Iris pigment epithelial cell (primary cell): Measurements from ENCODE around the gene RCCD1.
"Not testable (repeated sequence)": the region's sequence is repeated elsewhere in the genome, so short reads cannot be mapped to it uniquely, and the experiment has no call there.

Experiments used
- DNase-seq: peaks from one replicate; pipeline ENCODE4 v3.0.0-alpha.2; 2011; ENCODE audit warnings: low read depth

The RCCD1 gene, protein sequence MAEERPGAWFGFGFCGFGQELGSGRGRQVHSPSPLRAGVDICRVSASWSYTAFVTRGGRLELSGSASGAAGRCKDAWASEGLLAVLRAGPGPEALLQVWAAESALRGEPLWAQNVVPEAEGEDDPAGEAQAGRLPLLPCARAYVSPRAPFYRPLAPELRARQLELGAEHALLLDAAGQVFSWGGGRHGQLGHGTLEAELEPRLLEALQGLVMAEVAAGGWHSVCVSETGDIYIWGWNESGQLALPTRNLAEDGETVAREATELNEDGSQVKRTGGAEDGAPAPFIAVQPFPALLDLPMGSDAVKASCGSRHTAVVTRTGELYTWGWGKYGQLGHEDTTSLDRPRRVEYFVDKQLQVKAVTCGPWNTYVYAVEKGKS

DNA sequence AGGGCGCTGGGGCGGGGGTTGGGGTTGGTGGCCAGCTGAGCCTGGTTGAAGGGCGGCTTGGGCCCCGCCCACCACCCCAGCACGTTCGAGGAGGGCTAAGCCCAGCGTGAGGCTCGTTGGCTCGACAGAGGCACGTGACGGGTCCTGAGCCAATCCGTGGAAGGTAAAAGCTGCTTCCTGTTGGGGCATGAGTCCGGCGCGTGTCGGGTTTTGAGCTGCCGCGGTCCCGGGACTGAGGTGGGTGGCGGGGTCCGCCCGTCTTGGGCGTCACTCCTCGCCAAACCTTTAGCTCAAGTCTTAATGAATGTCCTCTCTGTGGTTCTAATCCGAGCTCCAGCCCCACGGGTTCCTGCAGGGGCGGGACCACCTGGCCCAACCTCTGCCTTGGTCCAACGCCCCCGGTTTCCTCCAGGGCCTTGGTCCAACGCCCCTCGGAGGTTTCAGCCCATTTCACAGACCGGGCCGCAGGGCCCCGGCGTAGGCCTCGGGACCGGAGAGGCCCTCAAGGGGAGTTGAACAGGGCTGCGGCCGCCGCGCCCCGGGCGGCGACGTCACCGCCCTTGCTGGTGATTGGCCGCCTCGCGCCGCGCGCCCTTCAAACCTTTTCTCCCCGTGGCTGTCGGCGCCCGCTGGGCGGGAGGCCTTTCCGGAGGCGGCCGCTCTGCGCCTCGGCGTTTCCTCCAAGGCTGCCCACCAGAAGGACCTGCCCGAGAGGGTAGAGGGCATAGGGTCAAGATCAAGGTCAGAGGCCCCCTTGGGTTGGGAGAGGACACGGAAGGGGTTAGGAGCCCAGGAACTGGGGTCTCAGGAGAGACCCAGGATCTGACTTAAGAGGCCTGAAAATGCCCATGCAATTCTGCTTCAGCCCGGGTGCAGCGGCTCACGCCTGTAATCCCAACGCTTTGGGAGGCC lies at the start of gene RCCD1:
TSS of gene RCCD1 (plus strand) at position 173 of the 912 bp plus-strand sequence. CDS start 1,851 bp downstream, outside the sequence.
- peak; percentile 95 for DNase-seq

- DNase-seq: no peak
These were observed 49.1 kb upstream of the RCCD1 start for GRCh38 chr15:90905306-90906180.

GRCh38 chr15:90906181-90906849 lies 48.4 kb upstream of the RCCD1 start:
- DNase-seq: no peak

DNA sequence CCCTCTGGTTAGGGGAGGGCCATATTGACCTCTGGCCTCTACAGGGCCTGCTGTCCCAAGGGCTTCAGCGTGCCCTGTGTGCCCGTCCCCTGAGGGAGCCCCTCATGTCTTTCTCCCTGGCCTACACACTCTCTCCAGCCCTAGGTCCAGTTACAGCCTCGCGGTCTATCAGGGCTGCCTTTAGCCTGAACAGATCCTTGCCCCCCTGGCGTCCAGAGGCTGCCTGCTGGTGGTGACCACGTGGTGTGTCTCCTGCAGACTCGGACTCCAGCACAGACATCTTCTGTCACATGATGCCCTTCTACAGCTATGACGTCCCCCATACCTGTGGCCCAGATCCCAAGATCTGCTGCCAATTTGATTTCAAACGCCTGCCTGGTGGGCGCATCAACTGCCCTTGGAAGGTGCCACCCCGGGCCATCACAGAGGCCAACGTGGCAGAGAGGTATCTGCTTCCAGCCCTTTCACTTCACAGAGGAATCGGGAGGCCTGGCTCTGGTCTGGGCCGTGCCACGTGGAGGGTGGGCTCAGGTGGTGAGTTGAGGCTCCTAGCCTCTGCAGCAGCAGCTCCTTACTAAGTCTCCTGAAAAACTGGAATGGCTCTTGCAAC lies 47.5 kb upstream of the RCCD1 start:
- no peak for DNase-seq

DNA sequence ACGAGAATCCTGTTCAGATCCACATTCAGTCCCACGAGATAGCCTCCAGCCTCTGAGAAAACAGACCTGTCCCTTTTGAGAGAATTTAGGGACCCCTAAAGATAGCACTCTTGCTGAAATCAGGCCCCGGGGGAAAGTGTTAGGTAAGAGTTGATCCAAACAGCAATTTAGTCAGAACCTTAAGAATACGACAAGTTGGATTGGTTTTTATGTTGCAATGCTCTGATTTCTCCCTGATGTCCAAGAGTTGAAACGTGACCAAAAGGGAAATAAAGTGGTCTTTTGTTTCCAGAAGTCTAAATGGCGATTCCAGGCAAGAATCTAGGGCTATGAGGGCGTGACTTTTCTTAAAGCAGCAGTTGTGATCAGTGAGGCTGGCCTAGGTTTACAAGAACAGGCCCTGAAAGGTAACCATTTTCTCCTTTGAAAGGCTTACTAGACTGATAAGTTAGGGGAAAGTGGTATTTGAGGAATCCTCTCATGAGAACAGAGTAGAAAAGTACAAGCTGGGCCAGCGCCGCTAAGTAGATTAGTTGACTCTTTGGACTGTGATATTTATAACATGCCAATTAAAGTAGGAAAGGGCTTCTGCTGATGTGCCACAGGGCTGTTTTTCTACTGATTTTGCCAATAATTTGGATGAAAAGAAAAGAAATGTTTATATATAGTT lies 46.7 kb upstream of the RCCD1 start:
- DNase-seq: no peak

- not testable (repeated sequence) for DNase-seq
These were observed 45.2 kb upstream of the RCCD1 start for GRCh38 chr15:90909449-90909848.

GRCh38 chr15:90909976-90910375 lies 44.7 kb upstream of the RCCD1 start:
- DNase-seq: no peak

DNA sequence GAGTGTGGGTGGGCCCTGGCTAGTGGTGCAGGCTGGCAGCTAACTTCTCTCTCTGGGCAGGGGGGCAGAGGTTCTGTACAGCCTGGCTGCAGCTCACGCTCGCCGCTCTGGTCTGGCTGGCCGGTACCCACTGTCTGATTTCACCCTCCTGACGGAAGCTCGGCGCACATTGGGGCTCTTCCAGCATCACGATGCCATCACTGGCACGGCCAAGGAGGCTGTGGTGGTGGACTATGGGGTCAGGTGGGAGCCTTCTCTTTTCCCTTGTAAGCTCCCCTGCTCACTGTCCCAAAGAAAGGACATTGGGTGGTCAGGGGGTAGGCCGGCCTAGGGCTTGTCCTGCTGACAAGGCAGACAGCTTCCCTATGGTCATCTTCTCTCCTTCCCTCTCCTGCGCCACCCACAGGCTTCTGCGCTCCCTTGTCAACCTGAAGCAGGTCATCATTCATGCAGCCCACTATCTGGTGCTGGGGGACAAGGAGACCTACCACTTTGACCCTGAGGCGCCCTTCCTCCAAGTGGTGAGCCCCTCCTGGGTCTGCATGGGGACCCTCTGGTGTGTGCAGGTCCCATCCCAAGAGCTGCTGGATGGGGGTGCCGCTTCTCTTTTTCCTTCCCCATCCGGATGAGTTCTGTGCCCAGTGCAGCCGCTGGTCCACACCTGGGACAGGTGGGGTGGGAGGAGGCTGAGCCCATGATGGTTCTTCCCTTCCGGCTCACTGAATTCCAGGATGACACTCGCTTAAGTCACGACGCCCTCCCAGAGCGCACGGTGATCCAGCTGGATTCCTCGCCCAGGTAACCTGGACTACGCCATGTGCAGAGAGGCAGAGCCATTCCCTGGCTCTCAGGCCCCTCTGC lies 44.0 kb upstream of the RCCD1 start:
- no peak for DNase-seq

DNA sequence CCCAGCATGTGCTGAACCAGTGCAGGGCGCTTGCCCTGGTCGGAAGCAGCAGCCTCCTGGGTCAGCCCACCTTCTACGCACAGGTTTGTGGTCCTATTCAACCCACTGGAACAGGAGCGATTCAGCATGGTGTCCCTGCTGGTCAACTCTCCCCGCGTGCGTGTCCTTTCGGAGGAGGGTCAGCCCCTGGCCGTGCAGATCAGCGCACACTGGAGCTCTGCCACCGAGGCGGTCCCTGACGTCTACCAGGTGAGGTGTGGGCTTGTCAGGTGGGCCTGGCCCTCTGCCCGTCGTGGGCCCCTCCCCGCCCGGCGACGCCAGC lies 43.4 kb upstream of the RCCD1 start:
- DNase-seq: no peak

DNA sequence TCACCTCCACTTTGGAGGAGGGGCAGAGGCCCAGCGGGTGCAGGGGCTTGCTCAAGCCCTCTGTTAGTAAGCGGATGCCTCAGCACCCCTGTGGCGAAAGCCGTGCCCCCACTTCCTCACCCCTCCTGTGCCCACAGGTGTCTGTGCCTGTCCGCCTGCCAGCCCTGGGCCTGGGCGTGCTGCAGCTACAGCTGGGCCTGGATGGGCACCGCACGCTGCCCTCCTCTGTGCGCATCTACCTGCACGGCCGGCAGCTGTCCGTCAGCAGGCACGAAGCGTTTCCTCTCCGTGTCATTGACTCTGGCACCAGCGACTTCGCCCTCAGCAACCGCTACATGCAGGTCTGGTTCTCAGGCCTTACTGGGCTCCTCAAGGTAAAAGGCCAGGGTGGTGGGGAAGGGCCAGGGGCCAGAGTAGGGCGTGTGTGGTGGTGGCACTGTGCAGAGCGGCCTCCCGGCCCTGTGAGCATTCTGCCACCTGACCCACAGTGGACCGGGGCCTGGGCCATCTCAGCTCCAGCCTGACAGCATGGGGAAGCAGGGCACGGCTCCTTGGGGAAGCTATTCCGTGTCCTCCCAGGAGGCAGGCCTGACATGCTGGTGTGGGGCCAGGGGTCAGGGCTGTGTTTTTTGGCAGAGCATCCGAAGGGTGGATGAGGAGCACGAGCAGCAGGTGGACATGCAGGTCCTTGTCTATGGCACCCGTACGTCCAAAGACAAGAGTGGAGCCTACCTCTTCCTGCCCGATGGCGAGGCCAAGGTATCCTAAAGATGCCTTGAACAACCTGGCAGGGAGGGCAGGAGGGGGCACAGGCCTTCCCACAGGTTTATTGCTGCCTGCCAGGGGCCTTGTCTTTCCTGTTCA lies 42.5 kb upstream of the RCCD1 start:
- no peak for DNase-seq

GRCh38 chr15:90912770-90913075 lies 42.0 kb upstream of the RCCD1 start:
- no peak for DNase-seq

DNA sequence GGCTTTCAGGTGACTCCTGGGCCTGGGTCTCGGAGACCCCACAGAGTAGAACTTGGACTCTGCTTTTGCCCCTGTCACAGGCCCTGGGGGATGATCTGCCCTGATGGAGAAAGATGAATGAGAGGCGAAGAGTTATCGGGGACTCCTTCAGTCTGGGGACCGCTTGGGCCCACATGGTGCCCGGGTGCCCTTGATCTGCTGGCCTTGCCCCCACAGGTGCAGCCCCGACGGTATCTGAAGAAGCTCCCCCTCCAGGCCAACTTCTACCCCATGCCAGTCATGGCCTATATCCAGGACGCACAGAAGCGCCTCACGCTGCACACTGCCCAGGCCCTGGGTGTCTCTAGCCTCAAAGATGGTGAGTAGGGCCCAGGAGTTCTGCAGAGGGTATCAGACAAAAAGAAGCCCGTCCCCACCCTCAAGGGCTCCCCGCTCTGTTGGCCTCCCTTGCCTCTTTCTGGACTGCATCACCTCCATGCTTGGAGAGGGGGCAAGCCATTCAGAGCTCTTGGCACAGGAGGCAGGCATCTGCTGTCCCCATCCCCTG lies 41.2 kb upstream of the RCCD1 start:
- no peak for DNase-seq

GRCh38 chr15:90914305-90915080 lies 40.2 kb upstream of the RCCD1 start:
- DNase-seq: no peak

DNA sequence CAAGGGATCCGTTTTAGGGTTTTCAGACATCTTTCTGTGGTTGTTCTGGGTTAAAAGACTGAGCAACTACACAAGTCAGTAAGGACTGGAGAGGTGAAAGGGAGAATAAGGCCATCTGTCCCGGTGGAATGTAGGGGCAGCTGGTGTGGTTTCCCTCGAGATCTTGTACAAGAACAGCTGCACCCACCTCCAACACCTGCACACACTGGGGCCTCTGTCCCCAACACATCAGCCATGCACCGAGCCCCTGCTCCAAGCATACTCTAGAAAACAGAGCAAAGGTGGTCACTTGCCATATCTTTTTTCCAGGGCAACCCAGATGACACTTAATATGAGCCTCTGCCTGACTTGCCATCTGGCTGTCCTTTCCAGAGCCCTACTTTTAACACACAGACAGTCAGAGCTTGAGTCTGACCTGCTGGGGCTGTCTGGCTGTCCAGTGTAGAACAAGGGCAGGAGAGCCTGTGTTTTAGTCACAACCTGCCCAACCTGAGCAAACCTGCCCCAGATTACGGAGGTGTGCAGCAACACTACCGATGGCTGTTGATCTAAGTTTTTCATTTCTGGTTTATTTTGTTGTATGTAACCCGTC lies 39.4 kb upstream of the RCCD1 start:
- no peak for DNase-seq

- peak; percentile 70 for DNase-seq
These were observed 38.8 kb upstream of the RCCD1 start for GRCh38 chr15:90915808-90916440.

DNA sequence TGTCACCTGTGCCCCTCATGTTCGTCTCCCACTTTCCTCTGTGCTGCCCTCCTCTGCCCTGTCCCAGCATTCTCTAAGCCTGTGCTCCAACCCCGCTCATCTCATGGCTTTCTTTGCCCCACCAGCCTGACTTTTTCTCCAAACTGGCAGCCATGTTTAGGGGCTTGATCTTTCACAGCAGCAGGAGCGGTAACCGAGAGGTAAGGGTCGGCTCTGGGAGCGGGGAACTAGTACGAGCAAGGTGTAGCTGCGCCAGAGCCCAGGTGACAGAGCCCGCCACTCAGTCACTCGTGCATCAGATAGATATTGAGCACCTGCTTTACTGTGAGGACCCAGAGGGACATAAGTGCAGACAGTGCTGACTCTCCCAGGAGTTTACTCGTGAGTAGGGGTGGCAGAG lies 38.2 kb upstream of the RCCD1 start:
- DNase-seq: no peak

- DNase-seq: no peak
These were observed 37.1 kb upstream of the RCCD1 start for GRCh38 chr15:90917569-90917968.
